HG02943 (cell line): ENCODE results near the gene PARVB.

Source experiments
- ATAC-seq: cut with Tn5 transposase; IDR thresholded peaks from one replicate; pipeline ENCODE4 v1.9.1; 2021; ENCODE audit warnings: mild to moderate bottlenecking, low read depth, moderate library complexity; ENCODE audit not compliant: unreplicated experiment

The PARVB gene

GRCh38 chr22:44084044-44084772 is 60.1 kb downstream of the PARVB start:
- ATAC-seq: no peak

GRCh38 chr22:44085743-44086270 is 61.7 kb downstream of the PARVB start:
- ATAC-seq: no peak

- ATAC-seq: no peak
Measured at GRCh38 chr22:44086271-44087088, 62.4 kb downstream of the PARVB start.

GRCh38 chr22:44087089-44087430 is 63.0 kb downstream of the PARVB start:
- no peak for ATAC-seq

- ATAC-seq: no peak
Measured at GRCh38 chr22:44088976-44089570, 65.0 kb downstream of the PARVB start.

GRCh38 chr22:44089717-44090570 is 65.8 kb downstream of the PARVB start:
- no peak for ATAC-seq

- ATAC-seq: no peak
Measured at GRCh38 chr22:44090571-44090905, 66.4 kb downstream of the PARVB start.

GRCh38 chr22:44091021-44091721 is 67.1 kb downstream of the PARVB start:
- ATAC-seq: no peak

- ATAC-seq: no peak
Measured at GRCh38 chr22:44091751-44092150, 67.6 kb downstream of the PARVB start.

- ATAC-seq: no peak
Measured at GRCh38 chr22:44092636-44093220, 68.6 kb downstream of the PARVB start.

GRCh38 chr22:44093791-44094190 is 69.7 kb downstream of the PARVB start:
- no peak for ATAC-seq

GRCh38 chr22:44094751-44095302 is 70.7 kb downstream of the PARVB start:
- no peak for ATAC-seq

- no peak for ATAC-seq
Measured at GRCh38 chr22:44096736-44097135, 72.6 kb downstream of the PARVB start.

- ATAC-seq: no peak
Measured at GRCh38 chr22:44097263-44098020, 73.3 kb downstream of the PARVB start.

- no peak for ATAC-seq
Measured at GRCh38 chr22:44098021-44098739, 74.1 kb downstream of the PARVB start.

- ATAC-seq: no peak
Measured at GRCh38 chr22:44098966-44099530, 74.9 kb downstream of the PARVB start.

- no peak for ATAC-seq
Measured at GRCh38 chr22:44099696-44100095, 75.6 kb downstream of the PARVB start.

GRCh38 chr22:44100411-44100810 is 76.3 kb downstream of the PARVB start:
- no peak for ATAC-seq
